ENCODE results near the gene POU5F1. TPM values are rescaled to one million over a fixed set of nuclear protein-coding genes. Genes with fewer than 3 reads are reported as not detected.

The POU5F1 gene
- total and polyA plus RNA-seq, 9 of the 15 experiments (the other 6 are each of a cell fraction or from before 2014, with no cell fraction given): 0.06 to 2.0 (median 0.10) TPM; not detected in 6

GRCh38 chr6:31161216-31162126, 9.0 kb downstream of the POU5F1 start:
- peaks cover 17 to 27% of the 10 kb centered on the region in 2 experiments; a peak in 4 of 5 replicates for H3K4me1 ChIP-seq (replicated peaks in 1 of 2; ENCODE audit: control insufficient read depth in 2 of 2, insufficient read depth in 2 of 2, low read length in 2 of 2)
- no peak overlapping the region for H2AFZ ChIP-seq (ENCODE audit: low read depth, low read length)
- no peak overlapping the region for H3K4me2 ChIP-seq (ENCODE audit: insufficient read depth, low read length)
- no peak overlapping the region for H3K27ac ChIP-seq (ENCODE audit: extremely low read depth, low read depth, low read length)
- no peaks in the 10 kb centered on the region for H3K9me3 ChIP-seq (replicated peaks; ENCODE audit: control insufficient read depth, insufficient read depth, low read depth, low read length)
- ChIA-PET CTCF (ENCODE audit: low intra/inter-chr PET ratio) (no interaction called here), POLR2A (interaction anchor here (0.7 to 1.1 kb wide), 2 partner anchors 11 to 15 kb away, joined by 3 to 5 read pairs; no protein-coding TSS in a partner anchor)
- DNase-seq (ENCODE audit: extremely low read depth in 1 of 4, low spot score in 3 of 4) (no peak), FAIRE-seq (no peak), ATAC-seq (no peak)
- H3K79me2 ChIP-seq (ENCODE audit: control insufficient read depth, insufficient read depth, low read length): peaks cover 24% of the 10 kb centered on the region; the same call in 2 of the 3 replicates
- 88% methylated on average over 19 of the region's 19 CpGs for WGBS (ENCODE audit: insufficient coverage, low coverage, missing lambda C conversion rate)
- H3K9ac ChIP-seq (ENCODE audit: insufficient read depth in 1 of 2, low read depth in 2 of 2, low read length in 2 of 2): no peak overlapping the region; a peak in 1 of 4 replicates
- no peaks in the 10 kb centered on the region for H3K27me3 ChIP-seq (ENCODE audit: control insufficient read depth in 2 of 2, insufficient read depth in 2 of 2, low read length in 2 of 2)
- peaks cover 24% of the 10 kb centered on the region; the same call in 2 of the 3 replicates for H3K36me3 ChIP-seq (ENCODE audit: control insufficient read depth, insufficient read depth, low read length)
- no peaks in the 10 kb centered on the region for H3K9me1 ChIP-seq (ENCODE audit: control insufficient read depth, insufficient read depth, low read length)
- in situ Hi-C loops (cut with MboI) (no loop called here), intact Hi-C loops (cut with micrococcal nuclease) (no loop called here)
- TF ChIP-seq ZBTB33 (CRISPR knock-in tag; IDR thresholded peaks at IDR 0.05) (peak; percentile 64; the same call in 1 of the 2 replicates), BCLAF1 (IDR thresholded peaks at IDR 0.05; ENCODE audit: borderline replicate concordance in 1 of 2, control insufficient read depth in 1 of 2, low read depth in 2 of 2, low read length in 1 of 2) (no peak), SMARCB1 (IDR thresholded peaks at IDR 0.05; ENCODE audit: insufficient read length, low read depth) (no peak)
- H4K20me1 ChIP-seq (replicated peaks; ENCODE audit: control insufficient read depth, insufficient read depth, low read length): no peaks in the 10 kb centered on the region; the same call in 1 of the 2 replicates
- no peak overlapping the region for H3K4me3 ChIP-seq
- no TSS peak for BruUV-seq (replicated peaks)
